H1 (cell line): ENCODE data around the gene FYB2. TPM values are rescaled to one million over a fixed set of nuclear protein-coding genes. Genes with fewer than 3 reads are reported as not detected.

Experiments
- CTCF ChIA-PET: fragments of 300-600 bp; sonication (Branson Sonifier 250); formaldehyde crosslinking; loops from one replicate; lab custom pipeline; 2021; ENCODE audit not compliant: partially characterized antibody; lab: Charles Lee
- POLR2A ChIA-PET: fragments of 300-600 bp; sonication (Branson Sonifier 250); formaldehyde crosslinking; loops from one replicate; lab custom pipeline; 2021; ENCODE audit warnings: inconsistent platforms; ENCODE audit not compliant: partially characterized antibody; lab: Charles Lee
- DNase-seq, 2 experiments: peaks; one replicate each; pipeline versions ENCODE4 v3.0.0 to v3.0.0-alpha.2; 2010 to 2022; ENCODE audit warnings: low spot score in 2 of 2, low read depth in 1 of 2, mixed read lengths in 1 of 2
- FAIRE-seq: peaks from 2 replicates; lab custom pipeline; 2011; peaks lifted over from hg19 to GRCh38; lab: Jason Lieb, UNC
- H2AFZ ChIP-seq: 2 replicates; pipeline ENCODE4 v1.8.1; 2012; ENCODE audit warnings: low read length, inconsistent platforms
- H2AK5ac ChIP-seq: 2 replicates; pipeline ENCODE4 v1.6.1; 2013; ENCODE audit warnings: low read depth, low read length
- H2BK120ac ChIP-seq: replicated peaks from 2 replicates; pipeline ENCODE3; 2013; ENCODE audit warnings: low read depth, low read length, inconsistent platforms
- H2BK12ac ChIP-seq: 2 replicates; pipeline ENCODE4 v1.6.1; 2013; ENCODE audit warnings: low read depth, low read length
- H2BK15ac ChIP-seq: 2 replicates; pipeline ENCODE4 v1.6.1; 2013; ENCODE audit warnings: low read length
- H2BK20ac ChIP-seq: 2 replicates; pipeline ENCODE4 v1.6.1; 2013; ENCODE audit warnings: low read length
- H2BK5ac ChIP-seq: 2 replicates; pipeline ENCODE4 v1.6.1; 2013; ENCODE audit warnings: low read depth, low read length
- H3K14ac ChIP-seq: 2 replicates; pipeline ENCODE4 v1.6.1; 2013; ENCODE audit warnings: inconsistent platforms; ENCODE audit not compliant: insufficient read length
- H3K18ac ChIP-seq: 2 replicates; pipeline ENCODE4 v1.6.1; 2013; ENCODE audit warnings: low read length; ENCODE audit errors: extremely low read depth
- H3K23ac ChIP-seq: 2 replicates; pipeline ENCODE4 v1.6.1; 2013; ENCODE audit warnings: inconsistent platforms; ENCODE audit not compliant: insufficient read length
- H3K23me2 ChIP-seq: 2 replicates; pipeline ENCODE4 v1.6.1; 2013; ENCODE audit warnings: low read depth, low read length
- H3K27ac ChIP-seq: 2 replicates; pipeline ENCODE4 v1.6.1; 2011; ENCODE audit warnings: low read depth, low read length, inconsistent platforms
- H3K27me3 ChIP-seq, 4 experiments: replicated peaks in 1 of 4; 1 replicate in 1 of 4; 2 replicates in 3 of 4; pipeline versions ENCODE4 v1.6.1 to v1.8.1; 2011 to 2013; ENCODE audit warnings: low read length in 3 of 4, mild to moderate bottlenecking in 3 of 4, inconsistent platforms in 2 of 4, mixed read lengths in 2 of 4, moderate library complexity in 1 of 4; ENCODE audit not compliant: control insufficient read depth in 3 of 4, insufficient read depth in 3 of 4; ENCODE audit errors: extremely low read depth in 1 of 4
- H3K36me3 ChIP-seq, 4 experiments: 2 replicates each; pipeline versions ENCODE4 v1.6.1 to v1.8.1; 2011 to 2013; ENCODE audit warnings: mild to moderate bottlenecking in 4 of 4, low read length in 3 of 4, moderate library complexity in 2 of 4, control low read depth in 1 of 4, inconsistent platforms in 1 of 4; ENCODE audit not compliant: insufficient read depth in 4 of 4, control insufficient read depth in 2 of 4
- H3K4ac ChIP-seq: replicated peaks from 2 replicates; pipeline ENCODE3; 2013; ENCODE audit warnings: low read length, low read depth, mixed read lengths, inconsistent platforms; ENCODE audit not compliant: insufficient read length
- H3K4me1 ChIP-seq, 4 experiments: replicated peaks in 1 of 4; 1 replicate in 1 of 4; 2 replicates in 3 of 4; pipeline versions ENCODE4 v1.6.1 to v1.8.1; 2011 to 2013; ENCODE audit warnings: low read length in 3 of 4, inconsistent platforms in 2 of 4, mixed read lengths in 1 of 4; ENCODE audit not compliant: insufficient read depth in 4 of 4, control insufficient read depth in 3 of 4
- H3K4me2 ChIP-seq, 2 experiments: 2 replicates each; pipeline versions ENCODE4 v1.6.1 to v1.8.1; 2011 to 2013; ENCODE audit warnings: low read depth in 2 of 2, low read length in 2 of 2, control low read depth in 1 of 2, inconsistent platforms in 1 of 2, mild to moderate bottlenecking in 1 of 2; ENCODE audit not compliant: insufficient read depth in 1 of 2
- H3K4me3 ChIP-seq, 4 experiments: fragments of 200-600, 300-600 bp in 1 of 4; sonication (generic), shearing (Covaris generic), sonication (Bioruptor Twin) in 1 of 4; 2 replicates each; pipeline versions ENCODE4 v1.5.1 to v1.8.1; 2011 to 2016; ENCODE audit warnings: low read length in 4 of 4, low read depth in 3 of 4, control low read depth in 2 of 4, inconsistent platforms in 2 of 4, mild to moderate bottlenecking in 2 of 4, mixed read lengths in 1 of 4, moderate library complexity in 1 of 4; ENCODE audit not compliant: insufficient read depth in 2 of 4; ENCODE audit errors: extremely low read depth in 1 of 4
- H3K56ac ChIP-seq: replicated peaks from 2 replicates; pipeline ENCODE3; 2013; ENCODE audit warnings: low read depth, mild to moderate bottlenecking, mixed read lengths, low read length, inconsistent platforms; ENCODE audit not compliant: insufficient read length
- H3K79me1 ChIP-seq: 2 replicates; pipeline ENCODE4 v1.6.1; 2013; ENCODE audit warnings: low read depth, low read length, control low read depth
- H3K79me2 ChIP-seq, 2 experiments: 2 replicates each; pipeline versions ENCODE4 v1.6.1 to v1.8.1; 2012 to 2013; ENCODE audit warnings: low read length in 2 of 2, mild to moderate bottlenecking in 2 of 2, inconsistent platforms in 1 of 2; ENCODE audit not compliant: insufficient read depth in 2 of 2, control insufficient read depth in 1 of 2
- H3K9ac ChIP-seq, 4 experiments: replicated peaks in 1 of 4; 1 replicate in 1 of 4; 2 replicates in 3 of 4; pipeline versions ENCODE4 v1.6.1 to v1.8.1; 2011 to 2013; ENCODE audit warnings: low read depth in 3 of 4, low read length in 3 of 4, control low read depth in 2 of 4, mild to moderate bottlenecking in 2 of 4, moderate library complexity in 2 of 4, inconsistent platforms in 1 of 4; ENCODE audit errors: extremely low read depth in 1 of 4
- H3K9me3 ChIP-seq, 2 experiments: 2 replicates each; pipeline versions ENCODE4 v1.6.1 to v1.8.1; 2012 to 2013; ENCODE audit warnings: mild to moderate bottlenecking in 2 of 2, moderate library complexity in 2 of 2, control low read depth in 1 of 2, inconsistent platforms in 1 of 2, low read depth in 1 of 2, low read length in 1 of 2, mixed read lengths in 1 of 2; ENCODE audit not compliant: insufficient read depth in 2 of 2
- H4K20me1 ChIP-seq, 2 experiments: replicated peaks in 1 of 2; 2 replicates each; pipeline versions ENCODE3 to v1.8.1; 2011 to 2013; ENCODE audit warnings: inconsistent platforms in 2 of 2, low read length in 2 of 2, mild to moderate bottlenecking in 1 of 2; ENCODE audit not compliant: insufficient read depth in 2 of 2, control insufficient read depth in 1 of 2
- H4K5ac ChIP-seq: 2 replicates; pipeline ENCODE4 v1.6.1; 2013; ENCODE audit warnings: low read length, low read depth, mixed read lengths, inconsistent platforms; ENCODE audit not compliant: insufficient read length
- H4K8ac ChIP-seq: 2 replicates; pipeline ENCODE4 v1.8.0; 2013; ENCODE audit warnings: mild to moderate bottlenecking, moderate library complexity, low read length, inconsistent platforms; ENCODE audit not compliant: insufficient read depth; ENCODE audit errors: extremely low read depth
- H4K91ac ChIP-seq: replicated peaks from 2 replicates; pipeline ENCODE3; 2013; ENCODE audit warnings: low read length, mixed read lengths, inconsistent platforms; ENCODE audit not compliant: insufficient read length
- CTBP2 ChIP-seq: IDR thresholded peaks from 2 replicates; pipeline ENCODE4 v1.7.0; 2011; ENCODE audit warnings: borderline replicate concordance, mild to moderate bottlenecking, moderate library complexity, mixed read lengths, low read length; ENCODE audit not compliant: insufficient read depth, insufficient read length
- JUND ChIP-seq: IDR thresholded peaks from 2 replicates; pipeline ENCODE4 v1.6.1; 2011; ENCODE audit warnings: mild to moderate bottlenecking, improper control_type of control experiment, low read length
- RAD21 ChIP-seq, 2 experiments: IDR thresholded peaks in 1 of 2; conservative IDR thresholded peaks in 1 of 2; 2 replicates each; pipeline ENCODE4 v1.6.1; 2011; ENCODE audit warnings: low read depth in 2 of 2, low read length in 2 of 2, improper control_type of control experiment in 1 of 2, inconsistent platforms in 1 of 2, mild to moderate bottlenecking in 1 of 2, moderate library complexity in 1 of 2
- RNF2 ChIP-seq: fragments of 200-900, 300-1000 bp; sonication (generic); IDR thresholded peaks from 2 replicates; pipeline ENCODE4 v1.7.1; 2016; ENCODE audit warnings: borderline replicate concordance, low read depth, mild to moderate bottlenecking, antibody characterized with exemption, low read length; ENCODE audit not compliant: poor library complexity, severe bottlenecking; ENCODE audit errors: missing control alignments
- RXRA ChIP-seq: IDR thresholded peaks from 2 replicates; pipeline ENCODE4 v1.6.1; 2011; ENCODE audit warnings: low read depth, mild to moderate bottlenecking, low read length, moderate library complexity; ENCODE audit not compliant: insufficient read depth
- SIRT6 ChIP-seq: IDR thresholded peaks from one replicate; pipeline ENCODE4 v1.7.1; 2012; ENCODE audit warnings: low read length, inconsistent platforms
- WGBS, 2 experiments: shearing (Covaris generic) in 1 of 2; methylation state at CpG; one replicate each; pipeline versions ENCODE4 v1.1.6 to v1.1.7; 2013 to 2015; ENCODE audit warnings: low lambda C conversion rate in 2 of 2, mixed read lengths in 2 of 2, inconsistent platforms in 1 of 2, low coverage in 1 of 2, missing lambda C conversion rate in 1 of 2; ENCODE audit not compliant: insufficient replicate concordance in 2 of 2, insufficient coverage in 1 of 2, insufficient read length in 1 of 2; ENCODE audit errors: extremely low coverage in 1 of 2, missing lambda C conversion rate in 1 of 2; 5-methylcytosine and 5-hydroxymethylcytosine counted together
- polyA plus RNA-seq, 7 experiments: library from polyadenylated mRNA; depleted of rRNA in 3 of 7; stranded (reverse) in 5 of 7; unstranded in 2 of 7; fragments of >200 nt in 5 of 7; fragments of 200-250 nt in 2 of 7; gene quantifications; 1 replicate in 5 of 7; 2 replicates in 1 of 7; 4 replicates in 1 of 7; pipeline versions ENCODE4 v1.2.1 to v1.2.3, GENCODE V29; 2011 to 2013; ENCODE audit warnings: missing spikeins in 2 of 7, mixed read lengths in 2 of 7
- total RNA-seq: library from RNA; stranded (reverse); fragmentation: NEBNext Ultra II Directional; extraction: Animal tissue kit (Norgen Biotek cat#: 25700); gene quantifications from 2 replicates; pipeline ENCODE4 v1.2.1, GENCODE V29; 2021

The FYB2 gene
- total and polyA plus RNA-seq, 2 of the 8 experiments (the other 6 are each of a cell fraction or from before 2014, with no cell fraction given), result 0.11 to 0.17 TPM

- H3K18ac ChIP-seq, result no peak overlapping the region
- whole genome bisulfite sequencing, 2 experiments, result 88% methylated on average over 3 of the region's 3 CpGs; no CpG with 5 or more reads in 1 of the 2 experiments
- H3K4me2 ChIP-seq, result no peak overlapping the region
- H3K56ac ChIP-seq, result no peak overlapping the region
- H3K9me3 ChIP-seq, result no peaks in the 10 kb centered on the region
- ChIA-PET POLR2A (no interaction called here), CTCF (interaction anchor here (0.6 to 2.0 kb wide), 5 partner anchors 9 to 431 kb away, joined by 3 to 6 read pairs (median 4); no protein-coding TSS in a partner anchor)
- H3K4me1 ChIP-seq, result peaks cover 0 to 7% (median 4%) of the 10 kb centered on the region in 4 experiments; a peak in 2 of 7 replicates
- no peak overlapping the region for H2BK15ac ChIP-seq
- H2AK5ac ChIP-seq, result no peak overlapping the region
- no peak for DNase-seq
- H3K9ac ChIP-seq, result no peak overlapping the region
- H3K14ac ChIP-seq, result no peak overlapping the region
- no peaks in the 10 kb centered on the region for H3K23me2 ChIP-seq
- H3K27ac ChIP-seq, result no peak overlapping the region
- no peak overlapping the region for H3K4me3 ChIP-seq
- H3K4ac ChIP-seq, result no peak overlapping the region
- no peaks in the 10 kb centered on the region for H3K79me1 ChIP-seq
- no peak overlapping the region for H2BK12ac ChIP-seq
- H4K8ac ChIP-seq, result no peak overlapping the region
- H2BK120ac ChIP-seq, result no peak overlapping the region
- H4K91ac ChIP-seq, result no peak overlapping the region
- H3K23ac ChIP-seq, result no peak overlapping the region
- H2BK5ac ChIP-seq, result no peak overlapping the region
- H3K79me2 ChIP-seq, result no peaks in the 10 kb centered on the region
- no peak overlapping the region for H4K5ac ChIP-seq
- H2AFZ ChIP-seq, result no peak overlapping the region
- no peaks in the 10 kb centered on the region for H4K20me1 ChIP-seq
- H3K27me3 ChIP-seq, result no peaks in the 10 kb centered on the region
- TF ChIP-seq RAD21 (IDR thresholded peaks at IDR 0.05 in 1 of 2, conservative IDR thresholded peaks at IDR 0.05 in 1 of 2; ENCODE audit: low read depth in 2 of 2, low read length in 2 of 2), result no peak
- TF ChIP-seq RNF2, result no peak
- TF ChIP-seq JUND, result no peak
- no peak for TF ChIP-seq SIRT6
- TF ChIP-seq RXRA, result no peak
- TF ChIP-seq CTBP2, result no peak
- H2BK20ac ChIP-seq, result no peak overlapping the region
- H3K36me3 ChIP-seq, result no peaks in the 10 kb centered on the region
- FAIRE-seq, result no peak
These were observed 24.3 kb upstream of the FYB2 start for GRCh38 chr1:56843544-56843943.
